Testis (tissue), 5 donors: ENCODE results near the gene ZNF616. TPM values are rescaled to one million over a fixed set of nuclear protein-coding genes. Genes with fewer than 3 reads are reported as not detected.
A peak's percentile ranks its signal among the peaks of the same experiment; 100 is the strongest.

Source experiments
- DNase-seq: peaks from one replicate; pipeline ENCODE4 v3.0.0-alpha.2; 2019
- H3K27ac ChIP-seq, 2 donors: fragments of 200-600 bp; sonication (generic); one replicate each; pipeline ENCODE4 v1.5.1; 2019
- H3K27me3 ChIP-seq: fragments of 200-600 bp; sonication (generic); one replicate; pipeline ENCODE4 v1.5.1; 2019
- H3K36me3 ChIP-seq: fragments of 200-600 bp; sonication (generic); one replicate; pipeline ENCODE4 v1.5.1; 2017; ENCODE audit warnings: low read depth; ENCODE audit errors: missing control alignments
- H3K4me1 ChIP-seq: fragments of 200-600 bp; sonication (generic); one replicate; pipeline ENCODE4 v1.5.1; 2019
- H3K4me3 ChIP-seq, 2 donors: fragments of 200-600 bp; sonication (generic); one replicate each; pipeline ENCODE4 v1.5.1; 2017 to 2019
- H3K9me3 ChIP-seq: fragments of 200-600 bp; sonication (generic); one replicate; pipeline ENCODE4 v1.5.1; 2017
- CTCF ChIP-seq, 3 experiments: fragments of 450-650 bp in 2 of 3; fragments of 200-600 bp in 1 of 3; sonication (generic) in 1 of 3; IDR thresholded peaks; one replicate each; pipeline ENCODE4 v1.5.1; 2016 to 2019; ENCODE audit warnings: antibody characterized with exemption in 3 of 3, mild to moderate bottlenecking in 2 of 3, moderate library complexity in 1 of 3
- POLR2A ChIP-seq: fragments of 450-650 bp; IDR thresholded peaks from one replicate; pipeline ENCODE4 v1.6.1; 2017; ENCODE audit warnings: antibody characterized with exemption, mild to moderate bottlenecking, moderate library complexity
- WGBS, 2 donors: methylation state at CpG; one replicate each; pipeline ENCODE4 v1.1.5; 2018; 5-methylcytosine and 5-hydroxymethylcytosine counted together
- intact Hi-C: fragments of 100-400 bp; cut with DNase I; formaldehyde crosslinking; loops from one replicate; pipeline ENCODE4 v1.15.1; 2023; ENCODE audit warnings: low total_unique reads
- long read RNA-seq, 2 donors: transcript quantifications; one replicate each; lab custom pipeline, GENCODE V29; 2026
- polyA plus RNA-seq: library from polyadenylated mRNA; stranded (reverse); fragments of 350-450 nt; fragmentation: Illumina TruSeq; extraction: RNeasy Lipid Tissue Mini Kit (QIAGEN cat#74804); gene quantifications from one replicate; pipeline ENCODE4 v1.2.3, GENCODE V29; 2014; ENCODE audit warnings: low read depth, low replicate concordance; ENCODE audit not compliant: insufficient read depth
- total RNA-seq, 2 donors: library from RNA; depleted of rRNA; stranded (reverse); fragments of >200 nt; gene quantifications; one replicate each; pipeline ENCODE4 v1.2.3, GENCODE V29; 2016

Gene ZNF616
- total RNA-seq (10 to 100 TPM in 1 of 2 donors, 1 to 10 TPM in 1; 9.0 to 11.3 TPM), polyA plus RNA-seq (6.3 TPM)
- long read RNA-seq, donor 1, partial matches to known transcripts, result 0 of 1 reads
- long read RNA-seq, donor 1, other reads (novel, unspliced or antisense), result 0 of 1 reads
- long read RNA-seq, donor 2, partial matches to known transcripts, result 0 of 1 reads
- long read RNA-seq, donor 2, other reads (novel, unspliced or antisense), result 0 of 1 reads

GRCh38 chr19:52139252-52140031 lies at the start of gene ZNF616:
TSS of gene ZNF616 (minus strand) at chr19:52139938. CDS start at chr19:52130512, 9,426 bp downstream.
- Histone ChIP-seq H3K27ac (peak within 1 kb of the TSS; percentile 75 to 89), H3K27me3 (no peaks in the 10 kb centered on the region), H3K9me3 (no peaks in the 10 kb centered on the region), H3K4me1 (peaks cover 13% of the 10 kb centered on the region), H3K36me3 (no peaks in the 10 kb centered on the region), H3K4me3 (peak within 1 kb of the TSS; percentile 75 to 93)
- WGBS, 2 donors, result 0% methylated on average over 49 of the region's 49 CpGs
- TF ChIP-seq CTCF (IDR thresholded peaks at IDR 0.05) (peak; percentile 73 to 75 (median 75)), POLR2A (peak; percentile 50)
- intact Hi-C loops, result loop anchor here (10.0 kb wide), 1 partner anchor 95 kb away; no protein-coding TSS in a partner anchor
- DNase-seq, result peak; percentile 98

- peak overlapping the region; percentile 83 to 91 for H3K27ac ChIP-seq
- no peak for DNase-seq
- peak overlapping the region; percentile 62 to 88 for H3K4me3 ChIP-seq
- 1 to 3% methylated on average over 27 to 32 of the region's 32 CpGs for whole genome bisulfite sequencing, 2 donors
- H3K9me3 ChIP-seq, result no peaks in the 10 kb centered on the region
- no peaks in the 10 kb centered on the region for H3K27me3 ChIP-seq
- intact Hi-C loops, result no loop called here
- H3K36me3 ChIP-seq, result no peaks in the 10 kb centered on the region
- peaks cover 24% of the 10 kb centered on the region for H3K4me1 ChIP-seq
- TF ChIP-seq POLR2A (peak; percentile 63), CTCF (IDR thresholded peaks at IDR 0.05) (peak in 2 of 3 experiments; percentile 20 to 39)
Measured at GRCh38 chr19:52188822-52189734, 49.3 kb upstream of the ZNF616 start.

- TF ChIP-seq POLR2A, result no peak
- TF ChIP-seq CTCF (IDR thresholded peaks at IDR 0.05), result no peak
- Histone ChIP-seq H3K27ac (no peak overlapping the region), H3K4me3 (no peak overlapping the region), H3K36me3 (no peaks in the 10 kb centered on the region), H3K4me1 (peaks cover 23% of the 10 kb centered on the region), H3K27me3 (no peaks in the 10 kb centered on the region), H3K9me3 (no peaks in the 10 kb centered on the region)
- WGBS, 2 donors, result 95 to 100% methylated on average over 1 of the region's 1 CpG
- no peak for DNase-seq
- intact Hi-C loops, result no loop called here
Measured at GRCh38 chr19:52187407-52187806, 47.7 kb upstream of the ZNF616 start.

GRCh38 chr19:52176574-52176973 lies 36.8 kb upstream of the ZNF616 start:
- Histone ChIP-seq H3K36me3 (no peaks in the 10 kb centered on the region), H3K9me3 (no peaks in the 10 kb centered on the region), H3K27me3 (no peaks in the 10 kb centered on the region), H3K4me3 (no peak overlapping the region), H3K27ac (no peak overlapping the region), H3K4me1 (no peaks in the 10 kb centered on the region)
- TF ChIP-seq POLR2A, result no peak
- DNase-seq, result no peak
- intact Hi-C loops, result no loop called here
- 82 to 88% methylated on average over 10 of the region's 10 CpGs for WGBS, 2 donors
